ENCODE measurements around the gene TYRP1. TPM values are rescaled to one million over a fixed set of nuclear protein-coding genes. Genes with fewer than 3 reads are reported as not detected.

Gene TYRP1
- total RNA-seq, 1 donor from 2014 or later: not detected

GRCh38 chr9:12726795-12727194 is 33.6 kb downstream of the TYRP1 start:
- DNase-seq: no peak
- ChIA-PET POLR2A (no interaction called here), CTCF (no interaction called here)
- intact Hi-C loops (cut with micrococcal nuclease): no loop called here
- Mint-ChIP-seq H3K4me3 (no peak overlapping the region), H3K4me1 (no peaks in the 10 kb centered on the region), H3K27ac (no peak overlapping the region), H3K36me3 (ENCODE audit: low read depth) (no peaks in the 10 kb centered on the region), H3K9me3 (peaks cover 4% of the 10 kb centered on the region), H3K27me3 (no peaks in the 10 kb centered on the region)
- ATAC-seq (ENCODE audit: low read depth): no peak
- TF ChIP-seq CTCF (IDR thresholded peaks at IDR 0.05): no peak

- ATAC-seq (ENCODE audit: low read depth) (no peak), DNase-seq (no peak)
- no peaks in the 10 kb centered on the region for H3K4me1 Mint-ChIP-seq
- no peak overlapping the region for H3K4me3 Mint-ChIP-seq
- H3K36me3 Mint-ChIP-seq (ENCODE audit: low read depth): no peaks in the 10 kb centered on the region
- intact Hi-C loops (cut with micrococcal nuclease): no loop called here
- ChIA-PET POLR2A (no interaction called here), CTCF (no interaction called here)
- H3K9me3 Mint-ChIP-seq: peaks cover 8% of the 10 kb centered on the region
- H3K27me3 Mint-ChIP-seq: no peaks in the 10 kb centered on the region
- no peak for TF ChIP-seq CTCF (IDR thresholded peaks at IDR 0.05)
- no peak overlapping the region for H3K27ac Mint-ChIP-seq
Measured at GRCh38 chr9:12730198-12730597, 37.0 kb downstream of the TYRP1 start.

- Mint-ChIP-seq H3K9me3 (peaks cover 8% of the 10 kb centered on the region), H3K4me3 (no peak overlapping the region), H3K4me1 (no peaks in the 10 kb centered on the region), H3K36me3 (ENCODE audit: low read depth) (no peaks in the 10 kb centered on the region), H3K27ac (no peak overlapping the region), H3K27me3 (no peaks in the 10 kb centered on the region)
- ChIA-PET POLR2A (no interaction called here), CTCF (no interaction called here)
- DNase-seq (no peak), ATAC-seq (ENCODE audit: low read depth) (no peak)
- intact Hi-C loops (cut with micrococcal nuclease): no loop called here
- TF ChIP-seq CTCF (IDR thresholded peaks at IDR 0.05): no peak
Measured at GRCh38 chr9:12730927-12731326, 37.7 kb downstream of the TYRP1 start.

GRCh38 chr9:12732971-12733370 is 39.8 kb downstream of the TYRP1 start:
- no peak overlapping the region for H3K27ac Mint-ChIP-seq
- H3K27me3 Mint-ChIP-seq: no peaks in the 10 kb centered on the region
- ATAC-seq (ENCODE audit: low read depth) (no peak), DNase-seq (no peak)
- H3K4me1 Mint-ChIP-seq: no peaks in the 10 kb centered on the region
- H3K9me3 Mint-ChIP-seq: peaks cover 8% of the 10 kb centered on the region
- TF ChIP-seq CTCF (IDR thresholded peaks at IDR 0.05): no peak
- H3K4me3 Mint-ChIP-seq: no peak overlapping the region
- intact Hi-C loops (cut with micrococcal nuclease): no loop called here
- ChIA-PET POLR2A (no interaction called here), CTCF (no interaction called here)
- no peaks in the 10 kb centered on the region for H3K36me3 Mint-ChIP-seq (ENCODE audit: low read depth)

GRCh38 chr9:12735665-12736064 is 42.5 kb downstream of the TYRP1 start:
- ChIA-PET CTCF (no interaction called here), POLR2A (no interaction called here)
- peaks cover 4% of the 10 kb centered on the region for H3K9me3 Mint-ChIP-seq
- no peak overlapping the region for H3K27ac Mint-ChIP-seq
- TF ChIP-seq CTCF (IDR thresholded peaks at IDR 0.05): no peak
- H3K36me3 Mint-ChIP-seq (ENCODE audit: low read depth): no peaks in the 10 kb centered on the region
- H3K4me1 Mint-ChIP-seq: no peaks in the 10 kb centered on the region
- no peak for DNase-seq
- intact Hi-C loops (cut with micrococcal nuclease): no loop called here
- H3K4me3 Mint-ChIP-seq: no peak overlapping the region
- no peak for ATAC-seq (ENCODE audit: low read depth)
- no peaks in the 10 kb centered on the region for H3K27me3 Mint-ChIP-seq
